ENCODE data around the gene SUOX.
"Not testable (repeated sequence)": the region's sequence is repeated elsewhere in the genome, so short reads cannot be mapped to it uniquely, and the experiment has no call there.

Gene SUOX

DNA sequence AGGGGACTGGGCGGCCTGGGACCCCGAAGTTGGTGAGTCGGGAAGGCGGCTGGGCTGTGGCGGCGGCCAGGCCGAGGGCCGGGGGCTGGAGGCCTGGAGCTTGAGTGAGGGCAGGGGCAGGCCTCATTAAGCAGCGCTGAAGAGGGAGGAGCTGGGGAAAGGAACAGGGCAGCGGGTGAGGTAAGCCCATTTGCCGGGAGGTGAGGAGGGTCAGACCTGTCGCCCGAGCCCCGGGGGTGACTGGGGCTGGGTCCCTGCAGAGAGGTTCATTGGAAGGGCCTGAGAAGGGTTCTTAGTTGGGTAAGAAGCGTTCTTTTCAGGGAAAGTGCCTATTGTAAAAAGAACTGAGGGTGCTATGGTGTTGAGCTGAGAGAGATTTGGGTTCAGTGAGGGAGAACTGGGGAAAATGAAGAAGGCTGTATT is 22.8 kb upstream of the SUOX start:
- TF ChIP-seq, protein P1, sequence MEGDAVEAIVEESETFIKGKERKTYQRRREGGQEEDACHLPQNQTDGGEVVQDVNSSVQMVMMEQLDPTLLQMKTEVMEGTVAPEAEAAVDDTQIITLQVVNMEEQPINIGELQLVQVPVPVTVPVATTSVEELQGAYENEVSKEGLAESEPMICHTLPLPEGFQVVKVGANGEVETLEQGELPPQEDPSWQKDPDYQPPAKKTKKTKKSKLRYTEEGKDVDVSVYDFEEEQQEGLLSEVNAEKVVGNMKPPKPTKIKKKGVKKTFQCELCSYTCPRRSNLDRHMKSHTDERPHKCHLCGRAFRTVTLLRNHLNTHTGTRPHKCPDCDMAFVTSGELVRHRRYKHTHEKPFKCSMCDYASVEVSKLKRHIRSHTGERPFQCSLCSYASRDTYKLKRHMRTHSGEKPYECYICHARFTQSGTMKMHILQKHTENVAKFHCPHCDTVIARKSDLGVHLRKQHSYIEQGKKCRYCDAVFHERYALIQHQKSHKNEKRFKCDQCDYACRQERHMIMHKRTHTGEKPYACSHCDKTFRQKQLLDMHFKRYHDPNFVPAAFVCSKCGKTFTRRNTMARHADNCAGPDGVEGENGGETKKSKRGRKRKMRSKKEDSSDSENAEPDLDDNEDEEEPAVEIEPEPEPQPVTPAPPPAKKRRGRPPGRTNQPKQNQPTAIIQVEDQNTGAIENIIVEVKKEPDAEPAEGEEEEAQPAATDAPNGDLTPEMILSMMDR (conservative IDR thresholded peaks at IDR 0.05), result no peak
- H3K27ac ChIP-seq, result peak overlapping the region; percentile 96

DNA sequence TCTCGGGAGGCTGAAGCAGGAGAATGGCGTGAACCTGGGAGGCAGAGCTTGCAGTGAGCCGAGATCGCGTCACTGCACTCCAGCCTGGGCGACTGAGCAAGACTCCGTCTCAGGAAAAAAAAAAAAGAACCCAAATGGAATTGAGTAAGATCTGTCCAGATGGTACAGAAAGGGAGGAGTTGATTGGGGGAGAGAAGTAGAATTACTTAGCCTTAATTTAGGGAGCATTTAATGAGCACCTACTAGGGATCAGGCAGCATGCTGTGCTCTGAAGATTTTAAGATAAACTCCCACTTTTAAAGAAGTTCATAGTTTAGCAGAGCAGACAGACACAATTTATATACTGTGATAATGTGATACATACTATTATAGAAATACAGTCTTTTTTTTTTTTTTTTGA is 18.7 kb upstream of the SUOX start:
- TF ChIP-seq, protein P1 (conservative IDR thresholded peaks at IDR 0.05), result no peak

DNA sequence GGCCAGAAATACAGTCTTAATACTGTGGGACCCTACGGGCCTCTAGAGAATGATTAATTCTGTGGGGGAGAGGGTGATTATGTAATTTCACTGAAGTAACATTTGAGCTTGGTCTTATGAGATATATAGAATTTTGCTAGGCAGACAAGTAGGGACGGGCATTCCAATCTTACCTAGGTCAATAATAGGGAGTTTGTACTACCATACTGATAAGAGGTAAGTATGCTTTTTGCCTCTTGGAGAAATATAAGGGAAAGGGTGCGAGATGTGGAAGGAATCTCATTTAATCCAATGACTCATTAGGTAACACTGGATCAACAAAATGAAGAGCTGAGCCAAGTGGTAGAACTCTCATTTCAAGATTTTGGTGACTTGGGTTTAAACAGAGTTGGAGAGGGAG is 18.0 kb upstream of the SUOX start:
- H3K27ac ChIP-seq, result no peak overlapping the region
- TF ChIP-seq, protein P1 (conservative IDR thresholded peaks at IDR 0.05), result no peak

More for the DNA sequence above, 18.7 kb upstream of the SUOX start:
- no peak overlapping the region for H3K27ac ChIP-seq

DNA sequence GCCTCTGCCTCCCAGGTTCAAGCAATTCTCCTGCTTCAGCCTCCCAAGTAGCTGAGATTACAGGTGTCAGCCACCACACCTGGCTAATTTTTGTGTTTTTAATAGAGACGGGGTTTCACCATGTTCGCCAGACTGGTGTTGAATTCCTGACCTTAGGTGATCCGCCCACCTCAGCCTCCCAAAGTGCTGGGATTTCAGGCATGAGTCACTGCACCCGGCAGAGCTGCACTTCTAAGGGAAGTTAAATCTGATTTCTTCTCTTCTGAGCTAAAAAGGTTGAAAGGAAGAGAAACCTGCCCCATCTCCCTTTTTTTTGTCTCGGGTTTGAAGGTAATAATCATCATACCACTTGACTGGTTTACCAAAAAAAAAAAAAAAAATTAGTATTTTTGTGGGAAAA is 15.2 kb upstream of the SUOX start:
- H3K27ac ChIP-seq, result not testable (repeated sequence)

- H3K27ac ChIP-seq, result no peak overlapping the region
- TF ChIP-seq, protein P1 (conservative IDR thresholded peaks at IDR 0.05), result no peak
These were observed 14.6 kb upstream of the SUOX start for GRCh38 chr12:55982319-55982936.

GRCh38 chr12:55983232-55983842 is 13.7 kb upstream of the SUOX start:
- TF ChIP-seq, protein P1 (conservative IDR thresholded peaks at IDR 0.05), result no peak
- H3K27ac ChIP-seq, result no peak overlapping the region

GRCh38 chr12:55984861-55985260 is 12.2 kb upstream of the SUOX start:
- no peak overlapping the region for H3K27ac ChIP-seq
- TF ChIP-seq, protein P1 (conservative IDR thresholded peaks at IDR 0.05), result no peak

GRCh38 chr12:55985341-55985740 is 11.7 kb upstream of the SUOX start:
- no peak overlapping the region for H3K27ac ChIP-seq
- TF ChIP-seq, protein P1 (conservative IDR thresholded peaks at IDR 0.05), result no peak

DNA sequence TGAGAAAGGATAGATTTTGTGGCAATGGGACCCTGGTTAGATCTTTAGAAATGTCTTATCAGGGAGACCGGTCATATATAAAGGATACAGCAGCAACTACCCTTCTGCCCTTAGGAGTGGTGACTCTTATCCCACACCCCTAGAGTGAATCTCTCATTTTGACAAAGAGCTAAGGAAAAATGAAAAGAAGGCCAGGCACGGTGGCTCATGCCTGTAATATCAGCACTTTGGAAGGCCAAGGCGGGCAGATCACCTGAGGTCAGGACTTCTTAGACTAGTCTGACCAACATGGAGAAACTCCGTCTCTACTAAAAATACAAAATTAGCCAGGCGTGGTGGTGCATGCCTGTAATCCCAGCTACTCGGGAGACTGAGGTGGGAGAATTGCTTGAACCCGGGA is 11.1 kb upstream of the SUOX start:
- not testable (repeated sequence) for H3K27ac ChIP-seq
